T1000 (cell line): ENCODE measurements around the gene GULP1.

Experiments
- DNase-seq: peaks from one replicate; lab custom pipeline; 2025; ENCODE audit warnings: mixed read lengths; lab: John Stamatoyannopoulos, UW

The GULP1 gene

DNA sequence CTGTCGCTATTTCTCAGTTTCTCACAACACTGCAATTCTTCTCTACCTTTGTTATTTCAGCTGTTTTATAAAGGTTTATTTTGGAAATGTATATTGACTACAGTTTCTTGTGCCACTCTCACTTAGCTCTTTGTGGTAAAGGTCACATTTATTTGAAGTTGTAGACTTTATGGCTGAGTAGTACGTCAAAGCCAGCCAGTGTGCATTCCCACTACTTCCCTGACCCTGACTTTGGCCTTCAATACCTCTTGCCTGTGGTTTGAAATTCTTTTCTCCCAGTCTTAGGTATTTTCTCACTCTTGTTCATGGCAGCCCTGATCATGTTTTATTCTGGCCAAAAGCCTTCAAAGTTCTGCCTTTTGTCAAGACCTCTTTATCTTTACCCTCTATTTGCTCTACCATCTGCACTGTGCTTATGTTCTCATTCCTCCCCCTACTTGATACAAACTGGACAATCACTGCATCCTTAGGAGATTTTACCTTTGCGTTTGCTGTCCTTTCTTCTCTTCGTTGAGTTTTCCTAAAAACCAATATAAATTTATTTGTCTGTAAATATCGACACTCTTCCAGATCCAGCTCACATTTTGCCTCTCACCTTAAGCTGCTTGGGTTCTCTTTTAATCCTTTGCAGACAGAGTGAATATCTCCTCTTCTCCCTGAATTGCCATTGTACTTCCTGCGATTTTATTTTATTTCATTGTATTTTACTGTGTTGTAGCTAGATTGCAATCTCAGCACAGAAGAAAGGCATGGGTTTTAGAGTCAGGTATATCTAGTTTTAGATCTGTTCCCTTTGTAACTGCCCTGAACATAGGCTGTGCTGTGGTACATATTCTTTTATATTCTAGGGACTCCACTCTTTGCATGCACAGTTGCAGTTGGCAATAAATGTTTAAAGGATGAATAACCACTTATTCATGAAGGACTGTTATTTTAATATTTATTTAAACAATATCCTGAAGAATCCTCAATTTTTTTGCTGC lies 31.2 kb downstream of the GULP1 start:
- DNase-seq: no peak

DNA sequence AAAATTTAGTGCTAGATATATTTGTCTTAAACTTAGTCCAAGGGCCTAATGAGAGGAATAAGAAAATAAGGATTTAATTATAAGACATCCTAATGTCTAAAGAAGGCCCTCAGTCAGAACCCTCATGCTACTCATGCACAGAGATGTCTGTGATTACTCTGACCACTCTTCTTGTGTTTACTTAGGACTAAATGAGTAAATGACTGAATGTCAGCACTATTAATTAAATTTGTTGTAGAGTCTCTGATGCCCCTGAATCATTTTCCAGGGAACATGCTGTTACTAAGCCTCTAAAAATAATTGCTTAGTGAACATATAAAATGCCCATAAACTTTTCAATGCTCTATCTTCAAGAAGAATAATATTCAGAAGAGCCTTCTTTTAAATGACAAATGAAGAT lies 32.4 kb downstream of the GULP1 start:
- no peak for DNase-seq

DNA sequence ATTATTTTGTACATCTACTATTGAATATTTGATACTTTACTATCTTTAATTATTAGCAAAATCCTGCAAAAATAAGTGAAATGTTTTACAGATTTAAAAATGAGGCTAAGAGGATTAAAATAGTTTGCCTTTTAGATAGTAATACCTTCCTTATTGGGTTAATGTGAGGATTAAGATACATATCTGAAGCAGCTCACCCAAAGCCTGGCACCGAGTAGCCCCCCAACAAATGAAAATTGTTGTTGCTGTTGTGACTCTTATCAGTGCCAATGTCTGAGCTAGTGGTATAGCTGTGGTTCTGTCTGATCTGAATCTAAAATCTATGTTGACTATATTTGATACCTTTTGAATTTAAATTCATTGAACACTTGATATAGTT lies 34.6 kb downstream of the GULP1 start:
- no peak for DNase-seq

DNA sequence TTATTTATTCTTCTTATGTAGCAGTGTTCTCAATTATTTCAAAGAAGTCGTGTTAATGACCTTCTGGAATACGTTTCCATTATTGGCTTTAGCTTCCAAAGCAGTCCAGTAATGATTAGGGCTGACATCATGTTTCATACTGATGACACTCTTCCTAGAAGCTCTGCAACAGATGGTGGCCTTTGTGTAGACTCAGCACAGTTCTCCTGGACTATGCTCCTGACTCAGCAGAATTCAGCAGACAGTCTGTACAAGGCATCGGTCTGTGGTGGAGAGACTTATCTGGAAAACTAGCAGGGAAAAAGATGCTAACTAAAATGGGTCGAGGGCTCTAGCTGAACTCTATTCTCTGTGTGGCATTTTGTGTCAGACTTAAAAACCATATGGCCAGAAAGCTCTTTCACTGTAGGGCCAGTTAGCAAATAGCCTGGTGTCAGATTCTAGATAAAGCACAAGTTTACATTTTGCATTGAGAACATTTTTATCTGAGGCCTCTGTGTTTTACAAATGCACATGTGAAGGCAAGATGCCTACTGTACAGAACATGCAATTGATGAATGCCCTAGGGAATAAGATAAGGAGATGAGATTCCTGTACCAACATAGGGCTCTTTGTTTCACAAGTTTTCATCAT lies 35.1 kb downstream of the GULP1 start:
- DNase-seq: no peak

DNA sequence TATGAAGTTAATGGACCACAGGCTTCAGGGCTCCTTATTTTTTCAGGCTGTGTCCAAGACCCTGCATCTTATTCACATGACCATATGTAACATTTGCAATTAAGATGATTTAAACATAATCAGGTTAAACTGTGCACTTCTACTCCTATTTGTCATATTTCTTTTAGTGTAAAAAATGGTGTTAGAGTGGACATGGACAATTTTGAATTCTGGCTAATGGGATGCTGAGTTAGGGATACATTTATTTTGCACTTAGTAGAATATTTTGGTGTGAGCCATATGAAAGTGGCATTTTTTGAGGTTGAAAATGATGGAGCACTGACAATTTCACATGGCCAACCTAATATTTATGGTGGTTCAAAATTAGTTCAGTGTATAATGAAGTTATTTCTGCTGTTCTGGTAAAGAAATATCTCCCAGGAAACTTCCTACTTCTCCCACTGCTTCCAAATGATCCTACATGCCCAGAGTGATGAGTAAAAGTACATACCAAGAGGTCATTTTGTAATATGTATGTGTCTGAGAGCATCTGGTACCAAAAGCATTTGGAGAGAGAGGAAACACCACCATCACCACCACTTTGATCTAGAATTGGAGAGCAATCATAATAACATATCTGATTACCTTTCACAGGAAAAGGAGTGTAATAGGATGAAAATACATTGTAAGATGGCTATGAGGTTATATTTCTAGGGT lies 36.0 kb downstream of the GULP1 start:
- no peak for DNase-seq

DNA sequence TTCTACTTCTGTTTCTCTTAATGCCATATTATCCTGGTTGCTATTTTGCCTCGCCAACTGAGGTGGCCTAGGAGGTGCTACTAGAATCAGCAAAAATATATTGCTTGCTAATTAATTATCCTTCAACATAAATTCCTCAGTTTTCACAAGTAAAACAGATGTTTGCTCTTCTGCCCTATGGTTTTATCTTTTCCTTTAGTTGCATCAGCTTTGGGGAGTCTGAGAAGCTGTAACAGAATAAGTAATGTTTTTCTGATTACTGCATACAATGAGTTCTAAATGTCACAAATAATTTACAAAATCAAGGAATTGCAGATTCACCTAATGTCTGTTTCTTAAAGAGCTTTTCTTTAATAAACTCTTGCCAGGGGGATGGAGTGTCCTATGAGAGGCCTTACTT lies 36.7 kb downstream of the GULP1 start:
- no peak for DNase-seq

DNA sequence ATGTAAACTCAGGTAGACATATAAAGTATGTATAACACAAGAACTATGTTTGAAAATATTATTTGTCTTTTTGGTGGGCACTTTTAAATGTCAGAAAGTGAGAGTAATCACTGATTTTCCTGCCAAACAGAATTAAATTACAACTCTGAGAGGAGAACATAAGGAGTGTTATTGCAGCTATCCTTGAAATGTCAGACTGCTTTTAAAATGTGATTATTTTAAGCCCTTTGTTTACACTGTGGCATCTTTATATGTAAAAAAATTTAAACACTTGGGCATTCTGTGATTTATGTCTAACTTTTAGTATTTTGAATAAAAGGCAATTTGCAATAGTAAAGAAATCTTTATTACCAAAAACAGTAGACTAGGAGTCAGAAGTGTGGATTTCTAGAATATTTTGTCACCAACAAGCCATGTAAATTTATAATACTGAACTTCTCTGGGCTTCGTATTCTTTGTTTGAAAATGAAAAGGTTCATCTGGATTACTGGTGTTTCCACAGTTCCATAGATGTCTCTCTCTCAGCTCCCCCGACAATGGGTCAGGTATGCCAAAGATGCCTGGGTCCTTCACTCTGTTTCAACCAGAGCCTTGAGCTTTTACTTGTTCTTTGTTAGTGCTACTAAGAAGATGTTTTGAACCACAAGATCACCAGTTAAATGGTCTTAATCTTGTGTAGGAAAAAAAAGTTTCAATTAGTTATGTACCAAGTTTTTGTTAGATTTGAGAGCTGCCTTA lies 38.8 kb downstream of the GULP1 start:
- DNase-seq: no peak

DNA sequence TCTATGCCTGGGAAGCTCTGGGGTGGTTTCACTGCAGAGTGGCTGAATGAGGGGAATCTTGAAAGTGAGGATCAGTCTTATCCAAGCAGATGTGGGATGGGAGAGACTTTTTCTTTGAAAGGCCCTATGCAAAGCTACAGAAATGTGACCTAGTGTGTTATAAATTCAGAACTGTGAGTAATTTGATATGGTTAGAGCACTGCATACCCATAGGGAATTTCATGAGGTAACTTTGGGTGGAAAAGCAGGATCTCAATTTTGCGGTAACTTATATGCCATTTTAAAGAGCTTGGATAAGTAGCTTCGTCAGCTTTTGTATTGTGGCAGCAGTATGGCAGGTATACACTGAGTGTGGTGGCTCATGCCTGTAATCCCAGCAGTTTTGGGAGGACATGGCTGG lies 40.9 kb downstream of the GULP1 start:
- DNase-seq: no peak

DNA sequence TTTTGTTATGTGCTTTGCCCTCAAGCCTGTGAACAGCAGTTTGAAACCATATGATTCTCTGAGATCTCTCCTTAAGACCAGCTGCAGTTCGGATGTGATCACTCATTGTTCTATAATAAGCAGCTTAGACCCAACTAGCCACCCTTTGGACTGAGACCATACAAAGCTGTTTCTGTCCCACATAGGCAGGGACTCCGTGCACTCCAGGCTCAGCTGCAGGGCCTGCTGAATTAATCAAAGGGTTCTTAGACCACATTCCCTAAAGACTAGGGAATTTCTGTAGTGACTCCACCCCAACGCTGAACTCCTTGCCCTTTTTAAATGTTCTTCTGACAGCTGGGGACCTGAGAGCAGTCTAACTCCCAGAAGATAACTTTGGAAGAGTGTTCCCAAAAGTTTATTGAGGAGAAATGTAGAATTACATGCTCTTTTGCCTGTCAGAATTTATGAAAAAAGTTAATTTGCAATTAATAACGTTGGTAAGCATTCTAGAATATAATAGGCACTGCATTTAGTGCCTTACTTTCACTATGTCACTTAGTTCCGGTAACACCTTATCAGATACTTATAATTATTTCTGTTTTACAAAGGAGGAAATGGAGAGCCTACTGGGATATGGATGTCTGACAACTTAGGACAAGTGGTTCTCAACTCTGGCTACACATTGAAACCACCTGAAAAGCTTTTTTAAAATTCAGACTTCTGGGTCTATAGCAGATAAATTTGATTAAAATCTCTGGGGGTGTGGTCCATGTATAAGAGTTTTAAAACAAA lies 42.3 kb downstream of the GULP1 start:
- no peak for DNase-seq

DNA sequence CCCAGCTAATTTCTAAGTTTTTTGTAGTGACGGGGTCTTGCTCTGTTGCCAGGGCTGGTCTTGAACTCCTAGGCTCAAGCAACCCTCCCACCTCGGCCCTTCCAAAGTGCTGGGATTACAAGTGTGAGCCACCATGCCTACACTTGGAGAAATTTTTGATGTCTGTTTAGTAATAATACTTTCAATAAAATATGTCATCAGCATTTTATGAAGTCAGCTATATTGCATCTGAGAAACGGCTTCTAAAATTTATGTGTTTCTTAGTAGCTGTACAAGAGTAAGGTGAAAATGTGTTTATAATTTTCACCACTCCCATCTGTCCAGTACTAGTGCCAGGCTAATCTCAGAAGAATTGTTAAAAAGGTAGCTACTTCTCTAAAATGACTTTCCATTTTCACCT lies 46.8 kb downstream of the GULP1 start:
- no peak for DNase-seq

DNA sequence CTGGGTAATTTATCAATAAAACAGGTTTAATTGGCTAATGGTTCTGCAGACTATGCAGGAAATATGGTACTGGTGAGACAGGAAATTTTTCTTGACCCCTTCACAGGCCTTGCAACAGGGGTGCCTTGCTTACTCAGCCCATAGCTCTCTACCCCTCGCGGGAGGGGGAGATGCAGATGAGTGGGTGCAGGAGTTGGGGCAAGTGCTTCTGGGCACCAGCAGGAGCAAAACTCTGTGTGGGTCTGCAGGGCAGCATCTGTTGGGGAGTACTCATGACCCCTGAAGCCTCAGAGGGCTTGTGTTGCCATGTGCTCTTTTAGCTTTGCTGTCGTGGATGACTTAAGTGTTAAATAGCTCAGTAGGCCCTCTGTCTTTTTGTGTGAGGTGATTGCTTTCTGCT lies 48.6 kb downstream of the GULP1 start:
- DNase-seq: no peak

DNA sequence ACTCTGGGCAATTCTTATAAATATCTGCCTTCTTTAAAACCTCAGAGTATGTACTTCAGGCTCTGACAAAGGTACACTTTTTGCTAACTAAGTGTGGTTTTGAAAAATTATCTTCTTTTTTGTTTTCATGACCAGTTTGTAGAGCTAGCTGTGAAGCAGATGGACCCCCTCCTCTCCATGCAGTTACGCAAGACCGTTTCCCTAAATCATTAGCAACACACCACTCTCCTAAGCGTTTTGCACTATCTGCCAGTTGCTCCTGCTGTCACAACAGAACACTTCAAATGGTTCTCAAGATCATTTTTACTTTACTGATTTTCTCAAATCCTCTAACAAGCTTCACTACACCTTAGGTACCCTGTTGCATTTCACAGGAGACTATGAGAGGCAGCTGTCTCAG lies 53.3 kb downstream of the GULP1 start:
- no peak for DNase-seq

DNA sequence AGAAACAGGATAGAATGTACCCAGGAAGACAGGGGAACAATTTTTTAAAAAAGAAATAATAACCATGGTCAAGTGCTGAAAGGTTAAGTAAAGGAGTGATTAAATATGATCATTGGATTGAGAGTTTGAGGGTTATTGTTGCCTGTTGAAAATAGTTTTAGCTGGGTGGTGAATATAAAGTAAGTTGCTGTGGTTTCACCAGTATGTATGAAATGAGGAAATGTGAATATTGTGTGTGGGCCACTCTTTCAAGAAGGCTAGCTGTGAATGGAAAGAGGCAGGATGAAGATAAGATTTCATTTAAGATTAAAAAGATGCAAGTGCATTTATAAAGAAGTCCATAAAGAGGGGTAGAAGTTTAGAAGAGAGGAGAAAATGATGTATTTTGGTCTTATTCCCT lies 53.8 kb downstream of the GULP1 start:
- DNase-seq: no peak

DNA sequence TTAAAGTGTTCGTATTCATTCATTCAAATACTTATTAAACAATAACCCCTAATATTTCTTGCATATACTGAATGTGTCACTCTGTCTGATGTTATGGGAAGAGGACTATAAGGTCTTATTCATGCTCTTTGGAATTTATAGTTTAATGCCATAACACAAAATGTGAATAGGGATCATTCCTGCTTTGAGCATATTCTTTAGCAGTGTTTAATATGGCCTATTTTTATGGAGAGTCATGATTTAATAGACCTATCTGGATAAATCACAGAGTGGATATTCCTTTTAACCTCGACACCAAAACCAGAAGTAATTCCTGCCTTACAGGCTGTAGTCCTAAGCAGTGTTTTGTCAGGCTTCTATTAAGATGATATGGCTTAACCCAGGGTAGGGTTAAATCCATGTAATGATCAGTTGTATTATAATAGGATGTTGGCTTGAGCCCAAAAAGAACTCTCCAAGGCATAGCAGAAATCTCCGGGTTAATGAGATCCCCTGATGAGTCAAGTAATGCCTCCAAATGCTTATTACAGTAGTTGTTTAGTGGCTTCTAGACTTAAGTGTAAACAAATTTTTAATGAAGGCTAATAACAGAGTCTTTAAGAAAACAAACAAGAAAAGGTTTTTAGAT lies 54.3 kb downstream of the GULP1 start:
- DNase-seq: no peak

DNA sequence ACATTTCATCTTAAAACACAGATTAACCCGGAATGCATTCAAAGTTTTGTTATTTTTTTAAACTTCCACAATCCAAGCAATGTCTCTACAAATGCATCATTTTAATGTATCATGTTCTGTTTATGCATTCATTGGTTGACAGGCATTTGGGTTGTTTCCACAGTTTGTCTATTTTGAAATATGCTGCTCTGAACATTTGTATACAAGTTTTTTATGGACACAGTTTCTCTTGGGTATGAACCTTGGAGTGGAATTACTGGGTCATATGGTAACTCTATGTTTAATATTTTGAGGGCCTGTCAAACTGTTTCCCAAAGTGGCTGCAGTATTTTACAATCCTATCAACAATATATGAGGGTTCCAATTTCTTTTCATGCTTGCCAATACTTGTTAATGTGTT lies 57.3 kb downstream of the GULP1 start:
- no peak for DNase-seq

DNA sequence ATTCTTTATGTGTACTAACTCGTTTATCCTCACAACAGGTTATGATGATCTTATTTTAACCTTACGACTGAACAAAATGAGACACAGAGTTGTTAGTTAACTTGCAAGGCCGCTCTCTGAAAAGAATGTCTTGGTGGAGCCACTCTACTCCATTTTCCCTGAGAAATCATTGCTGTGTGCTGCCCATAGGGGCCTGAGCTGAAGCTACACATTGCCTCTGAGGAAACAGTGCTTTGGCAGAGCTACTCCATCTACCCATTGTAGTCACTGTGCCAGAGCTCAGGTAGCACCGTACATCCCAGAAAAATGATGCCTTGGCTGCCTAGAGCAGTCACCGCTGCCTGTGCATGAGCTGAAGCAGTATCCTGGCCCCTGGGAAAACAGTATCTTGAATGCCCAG lies 61.6 kb downstream of the GULP1 start:
- DNase-seq: no peak

DNA sequence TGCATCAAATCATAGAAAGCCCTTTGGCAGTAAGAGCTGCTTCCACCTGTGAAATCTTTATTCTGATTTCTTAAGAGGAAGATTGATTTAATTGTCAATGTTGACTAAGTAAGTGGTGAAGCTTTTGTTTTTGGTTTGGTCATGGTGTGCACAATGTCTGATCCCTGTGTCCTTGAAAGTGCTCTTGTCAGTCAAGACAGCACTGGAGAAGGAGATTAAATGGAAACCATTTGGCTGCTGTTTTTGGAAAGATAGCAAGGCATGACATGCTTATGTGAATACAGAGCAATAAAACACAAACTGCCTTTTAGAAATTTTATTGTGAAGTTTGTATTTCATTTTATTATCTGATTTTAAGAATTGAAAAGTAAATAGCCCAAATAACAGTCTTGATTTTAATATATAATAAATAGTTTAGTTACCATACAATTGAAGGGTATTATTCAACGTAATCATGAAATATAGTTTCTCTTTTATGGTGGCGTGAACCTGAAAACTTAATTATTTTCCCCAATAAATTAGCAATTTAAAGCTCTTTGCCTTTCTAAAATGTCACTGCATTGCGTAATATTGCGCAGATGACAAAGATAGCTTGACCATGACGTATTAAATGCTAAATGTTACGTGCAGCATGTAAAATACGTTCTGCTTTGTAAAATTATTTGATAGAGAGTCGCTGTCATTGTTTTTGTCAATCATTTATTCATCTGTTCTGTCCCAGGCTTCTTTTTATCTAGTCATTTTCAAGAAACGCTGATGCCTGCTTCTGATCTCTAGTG lies 69.0 kb downstream of the GULP1 start:
- DNase-seq: no peak

DNA sequence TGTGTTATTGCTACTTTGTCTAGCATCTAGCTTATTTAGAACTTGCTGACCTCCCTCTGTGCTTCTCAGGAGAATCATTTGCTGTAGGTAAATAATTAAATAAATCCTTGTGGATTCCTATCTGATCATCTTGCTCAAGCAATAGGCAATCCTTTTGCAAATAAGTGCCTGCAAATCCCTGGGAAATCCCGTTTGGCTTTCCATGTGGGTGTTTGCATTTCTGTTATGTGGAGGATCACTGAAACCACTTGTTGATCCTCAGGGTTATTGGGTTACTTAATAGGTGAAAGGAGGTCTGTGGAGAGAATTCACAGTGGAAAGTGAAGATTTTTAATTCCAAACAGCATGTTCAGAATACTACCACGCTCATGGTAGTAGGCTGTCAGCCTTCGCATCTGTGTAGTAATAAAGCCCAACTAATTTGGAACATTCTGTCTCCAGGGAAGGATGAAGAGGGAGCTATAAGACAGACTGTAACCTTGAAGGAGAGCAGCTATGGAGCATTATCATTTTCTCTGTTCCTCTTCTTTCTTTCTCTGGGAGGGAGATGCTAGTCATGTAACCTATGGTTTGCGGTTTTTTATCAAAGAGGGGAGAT lies 72.5 kb downstream of the GULP1 start:
- DNase-seq: no peak

DNA sequence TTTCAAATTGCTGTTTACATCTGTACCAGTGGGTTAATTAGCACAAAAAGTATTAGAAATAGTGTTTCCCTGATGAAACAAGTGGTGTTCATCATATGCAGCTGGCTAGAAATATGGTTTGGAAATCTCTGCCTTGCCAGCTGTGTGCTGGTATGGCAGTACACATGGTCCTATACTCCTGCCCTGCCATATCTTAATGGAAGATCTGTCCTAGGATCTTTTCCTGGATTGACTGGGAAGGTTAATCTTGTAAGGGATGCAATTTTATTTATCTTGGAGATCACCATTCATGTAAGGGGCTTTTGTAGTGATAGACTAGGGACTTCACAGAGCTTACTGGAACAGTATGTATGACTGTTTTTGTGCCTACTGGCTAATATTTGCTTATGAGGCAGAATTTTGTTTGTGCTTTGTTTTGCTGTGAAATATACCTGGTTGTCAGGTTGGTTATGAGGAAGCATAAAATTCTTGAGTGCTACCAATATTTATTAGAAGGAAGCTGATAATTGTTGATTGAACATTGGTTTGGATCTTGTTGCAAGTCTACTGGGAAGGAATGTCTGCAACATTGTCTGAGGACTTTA lies 73.5 kb downstream of the GULP1 start:
- no peak for DNase-seq
